Upper lobe of right lung (tissue), 1 donor: ENCODE data around the gene AKNA. TPM values are rescaled to one million over a fixed set of nuclear protein-coding genes. Genes with fewer than 3 reads are reported as not detected.

Experiments
- ATAC-seq: fragments of 200-7000 bp; cut with Tn5 transposase; one replicate; pipeline ENCODE4 v1.9.1; 2020; ENCODE audit warnings: mild to moderate bottlenecking, moderate library complexity
- DNase-seq: peaks from one replicate; pipeline ENCODE4 v3.0.0-alpha.2; 2020
- H3K27ac ChIP-seq: fragments of 200-600 bp; one replicate; pipeline ENCODE4 v1.8.0; 2022
- H3K27me3 ChIP-seq: fragments of 200-600 bp; one replicate; pipeline ENCODE4 v1.8.0; 2022; ENCODE audit warnings: mild to moderate bottlenecking
- H3K36me3 ChIP-seq: fragments of 200-600 bp; one replicate; pipeline ENCODE4 v1.8.0; 2022
- H3K4me1 ChIP-seq: fragments of 200-600 bp; one replicate; pipeline ENCODE4 v1.8.0; 2022
- H3K4me3 ChIP-seq: fragments of 200-600 bp; one replicate; pipeline ENCODE4 v1.8.0; 2022; ENCODE audit warnings: mild to moderate bottlenecking
- H3K9me3 ChIP-seq: fragments of 200-600 bp; one replicate; pipeline ENCODE4 v1.8.0; 2022
- CTCF ChIP-seq: fragments of 200-600 bp; IDR thresholded peaks from one replicate; pipeline ENCODE4 v1.8.0; 2022; ENCODE audit warnings: antibody characterized with exemption
- intact Hi-C: fragments of 100-400 bp; cut with DNase I; formaldehyde crosslinking; loops from one replicate; pipeline ENCODE4 v1.11.0; 2022
- total RNA-seq: library from RNA; stranded (reverse); fragmentation: NEBNext Ultra II Directional; extraction: Animal tissue kit (Norgen Biotek cat#: 25700); gene quantifications from one replicate; pipeline ENCODE4 v1.2.1, GENCODE V29; 2021
- donor health status: DM: no; HTN: yes; CAD: no; lungs with severe emphysema.

The AKNA gene
- total RNA-seq, 1 donor from 2014 or later: 54.7 TPM

- no peaks in the 10 kb centered on the region for H3K4me1 ChIP-seq
- no peak overlapping the region for H3K4me3 ChIP-seq
- H3K36me3 ChIP-seq: no peaks in the 10 kb centered on the region
- ATAC-seq: no peak
- H3K27me3 ChIP-seq: no peaks in the 10 kb centered on the region
- intact Hi-C loops: loop anchor here (5.0 kb wide), 1 partner anchor 247 kb away; the partner anchor contains the start of gene TEX53
- H3K9me3 ChIP-seq: no peaks in the 10 kb centered on the region
- DNase-seq: no peak
- no peak for TF ChIP-seq CTCF
- no peak overlapping the region for H3K27ac ChIP-seq
Observed at GRCh38 chr9:114409842-114410241, 22.1 kb upstream of the AKNA start.

GRCh38 chr9:114409103-114409780 is 21.5 kb upstream of the AKNA start:
- no peaks in the 10 kb centered on the region for H3K36me3 ChIP-seq
- H3K4me1 ChIP-seq: no peaks in the 10 kb centered on the region
- no peak for DNase-seq
- TF ChIP-seq CTCF: no peak
- no peaks in the 10 kb centered on the region for H3K9me3 ChIP-seq
- H3K27me3 ChIP-seq: no peaks in the 10 kb centered on the region
- ATAC-seq: peak; percentile 7
- H3K27ac ChIP-seq: no peak overlapping the region
- intact Hi-C loops: loop anchor here (5.0 kb wide), 1 partner anchor 248 kb away; the partner anchor contains the start of gene TEX53
- H3K4me3 ChIP-seq: no peak overlapping the region

- H3K27me3 ChIP-seq: no peaks in the 10 kb centered on the region
- H3K4me1 ChIP-seq: no peaks in the 10 kb centered on the region
- ATAC-seq (no peak), DNase-seq (no peak)
- H3K9me3 ChIP-seq: no peaks in the 10 kb centered on the region
- no peak for TF ChIP-seq CTCF
- no peak overlapping the region for H3K27ac ChIP-seq
- H3K4me3 ChIP-seq: no peak overlapping the region
- H3K36me3 ChIP-seq: no peaks in the 10 kb centered on the region
- intact Hi-C loops: loop anchor here (5.0 kb wide), 1 partner anchor 249 kb away; the partner anchor contains the start of gene TEX53
Observed at GRCh38 chr9:114408645-114409044, 20.9 kb upstream of the AKNA start.

- Histone ChIP-seq H3K9me3 (no peaks in the 10 kb centered on the region), H3K27ac (no peak overlapping the region), H3K27me3 (no peaks in the 10 kb centered on the region), H3K4me3 (no peak overlapping the region), H3K4me1 (no peaks in the 10 kb centered on the region), H3K36me3 (no peaks in the 10 kb centered on the region)
- ATAC-seq (no peak), DNase-seq (no peak)
- TF ChIP-seq CTCF: no peak
- intact Hi-C loops: loop anchor here (5.0 kb wide), 1 partner anchor 249 kb away; the partner anchor contains the start of gene TEX53
Observed at GRCh38 chr9:114407889-114408288, 20.1 kb upstream of the AKNA start.

GRCh38 chr9:114406441-114406840 is 18.7 kb upstream of the AKNA start:
- ATAC-seq (no peak), DNase-seq (no peak)
- H3K4me3 ChIP-seq: no peak overlapping the region
- intact Hi-C loops: loop anchor here (5.0 kb wide), 1 partner anchor 251 kb away; the partner anchor contains the start of gene TEX53
- H3K36me3 ChIP-seq: no peaks in the 10 kb centered on the region
- H3K9me3 ChIP-seq: no peaks in the 10 kb centered on the region
- H3K27ac ChIP-seq: no peak overlapping the region
- H3K27me3 ChIP-seq: no peaks in the 10 kb centered on the region
- no peak for TF ChIP-seq CTCF
- no peaks in the 10 kb centered on the region for H3K4me1 ChIP-seq
